ENCODE data around the gene WNT9B.

- TF ChIP-seq EZH2 (IDR thresholded peaks at IDR 0.05) (no peak), POLR2AphosphoS5 (IDR thresholded peaks at IDR 0.05; ENCODE audit: borderline replicate concordance, low read depth, low read length) (no peak), FOXP2 (optimal IDR thresholded peaks at IDR 0.05; ENCODE audit: control extremely low read depth, extremely low read length, insufficient read depth) (no peak)
Measured at GRCh38 chr17:46885415-46886309, 34.3 kb downstream of the WNT9B start.
